Adrenal gland (tissue), 12 donors: ENCODE data around the gene PGAM5. TPM values are rescaled to one million over a fixed set of nuclear protein-coding genes. Genes with fewer than 3 reads are reported as not detected.

Source experiments
- DNase-seq, 7 donors: peaks; one replicate each; pipeline ENCODE4 v3.0.0-alpha.2; 2019 to 2020
- H3K27ac ChIP-seq, 5 donors: fragments of 200-600 bp; sonication (generic) in 4 of 5; 1 replicate in 3 of 5; 2 replicates in 2 of 5; pipeline versions ENCODE4 v1.5.1 to v1.8.0; 2016 to 2020; ENCODE audit warnings: mild to moderate bottlenecking in 1 of 5
- H3K27me3 ChIP-seq: fragments of 200-600 bp; 2 replicates; pipeline ENCODE4 v1.8.0; 2021
- H3K36me3 ChIP-seq, 2 donors: fragments of 200-600 bp; replicated peaks in 1 of 2; 1 replicate in 1 of 2; 2 replicates in 1 of 2; pipeline versions ENCODE4 v1.5.1 to v1.8.0; 2018 to 2022
- H3K4me1 ChIP-seq, 2 donors: fragments of 200-600 bp; replicated peaks in 1 of 2; 1 replicate in 1 of 2; 2 replicates in 1 of 2; pipeline versions ENCODE4 v1.5.1 to v1.8.0; 2018 to 2021
- H3K4me3 ChIP-seq, 4 donors: fragments of 200-600 bp; sonication (generic) in 3 of 4; one replicate each; pipeline ENCODE4 v1.5.1; 2016 to 2018
- H3K9me3 ChIP-seq, 3 donors: fragments of 200-600 bp; sonication (generic) in 1 of 3; replicated peaks in 1 of 3; 1 replicate in 2 of 3; 2 replicates in 1 of 3; pipeline versions ENCODE4 v1.5.1 to v1.8.0; 2016 to 2021
- CTCF ChIP-seq, 6 experiments: fragments of 450-650 bp in 4 of 6; fragments of 200-600 bp in 2 of 6; sonication (generic) in 1 of 6; IDR thresholded peaks; 1 replicate in 5 of 6; 2 replicates in 1 of 6; pipeline versions ENCODE4 v1.5.1 to v1.8.0; 2016 to 2021; ENCODE audit warnings: antibody characterized with exemption in 6 of 6, mild to moderate bottlenecking in 2 of 6, moderate library complexity in 1 of 6
- POLR2A ChIP-seq, 2 donors: fragments of 450-650 bp; IDR thresholded peaks; one replicate each; pipeline ENCODE4 v1.6.1; 2017; ENCODE audit warnings: antibody characterized with exemption in 2 of 2, mild to moderate bottlenecking in 2 of 2, moderate library complexity in 1 of 2
- WGBS, 4 donors: extraction: QIAGEN DNeasy Blood & Tissue Kit in 2 of 4; methylation state at CpG; one replicate each; pipeline versions ENCODE4 v1.1.5 to v1.1.7; 2013 to 2017; 5-methylcytosine and 5-hydroxymethylcytosine counted together
- intact Hi-C, 2 donors: fragments of 100-400 bp; cut with DNase I; formaldehyde crosslinking; loops; one replicate each; pipeline versions ENCODE4 v1.14.1 to v1.15.0; 2022 to 2023
- polyA plus RNA-seq, 3 donors: library from polyadenylated mRNA; stranded (reverse); fragments of 200-250 nt in 2 of 3; fragments of 350-450 nt in 1 of 3; fragmentation: Illumina TruSeq in 1 of 3; extraction: RNeasy Lipid Tissue Mini Kit (QIAGEN cat#74804) in 1 of 3; gene quantifications; one replicate each; pipeline ENCODE4 v1.2.3, GENCODE V29; 2013 to 2014
- total RNA-seq, 9 donors: library from RNA; depleted of rRNA in 4 of 9; stranded (reverse); fragments of >200 nt in 4 of 9; fragments of 120-200 nt in 1 of 9; fragmentation: NEBNext Ultra II Directional in 1 of 9; extraction: Animal tissue kit (Norgen Biotek cat#: 25700) in 1 of 9; gene quantifications; one replicate each; pipeline versions ENCODE4 v1.1.0 to v1.2.4, GENCODE V29; 2013 to 2023
- donor health status: healthy with polysubstance abuse.
- donor health status: Bipolar disorder and iron deficiency.
- donor health status: DM: yes; HTN: yes; CAD: no.
- donor health status: DM: no; HTN: no; CAD: no.
- donor health status: DM: no; HTN: no; CAD: no.
- donor health status: DM: yes; HTN: yes; CAD: no.

Gene PGAM5
- total and polyA plus RNA-seq, 12 donors = 12.7 to 53.6 (median 33.2) TPM

GRCh38 chr12:132668191-132669088 lies 42.2 kb upstream of the PGAM5 start:
- Histone ChIP-seq H3K36me3 (peaks cover 0 to 52% of the 10 kb centered on the region in 2 donors), H3K4me3 (no peak overlapping the region), H3K27me3 (no peaks in the 10 kb centered on the region), H3K27ac (no peak overlapping the region), H3K4me1 (no peaks in the 10 kb centered on the region), H3K9me3 (no peaks in the 10 kb centered on the region)
- intact Hi-C loops = no loop called here
- no peak for TF ChIP-seq POLR2A (IDR thresholded peaks at IDR 0.05)
- TF ChIP-seq CTCF (IDR thresholded peaks at IDR 0.05) = no peak
- no peak for DNase-seq
- WGBS, 4 donors = 94 to 97% (median 96%) methylated on average over 30 of the region's 30 CpGs

- H3K27ac ChIP-seq = no peak overlapping the region
- WGBS, 4 donors = 94 to 97% (median 95%) methylated on average over 16 to 17 of the region's 17 CpGs
- TF ChIP-seq POLR2A (IDR thresholded peaks at IDR 0.05) (no peak), CTCF (IDR thresholded peaks at IDR 0.05) (no peak)
- H3K9me3 ChIP-seq = no peaks in the 10 kb centered on the region
- DNase-seq = no peak
- no peak overlapping the region for H3K4me3 ChIP-seq
- no peaks in the 10 kb centered on the region for H3K4me1 ChIP-seq
- peaks cover 0 to 49% of the 10 kb centered on the region in 2 donors for H3K36me3 ChIP-seq
- H3K27me3 ChIP-seq = no peaks in the 10 kb centered on the region
- intact Hi-C loops = no loop called here
Measured at GRCh38 chr12:132669166-132669879, 41.3 kb upstream of the PGAM5 start.

GRCh38 chr12:132672116-132672515 lies 38.5 kb upstream of the PGAM5 start:
- Histone ChIP-seq H3K27me3 (no peaks in the 10 kb centered on the region), H3K9me3 (no peaks in the 10 kb centered on the region), H3K36me3 (peaks cover 0 to 46% of the 10 kb centered on the region in 2 donors), H3K4me1 (no peaks in the 10 kb centered on the region), H3K27ac (no peak overlapping the region), H3K4me3 (no peak overlapping the region)
- intact Hi-C loops = no loop called here
- whole genome bisulfite sequencing, 4 donors = 86 to 93% (median 91%) methylated on average over 12 to 16 of the region's 16 CpGs
- no peak for TF ChIP-seq POLR2A (IDR thresholded peaks at IDR 0.05)
- TF ChIP-seq CTCF (IDR thresholded peaks at IDR 0.05) = no peak
- DNase-seq = no peak

- peaks cover 0 to 41% of the 10 kb centered on the region in 2 donors for H3K36me3 ChIP-seq
- TF ChIP-seq CTCF (IDR thresholded peaks at IDR 0.05) = no peak
- TF ChIP-seq POLR2A (IDR thresholded peaks at IDR 0.05) = no peak
Measured at GRCh38 chr12:132672678-132673077, 38.0 kb upstream of the PGAM5 start.

More at GRCh38 chr12:132672678-132673077, 38.0 kb upstream of the PGAM5 start:
- intact Hi-C loops = no loop called here
- H3K4me3 ChIP-seq = no peak overlapping the region
- WGBS, 4 donors = 92 to 96% (median 95%) methylated on average over 9 to 12 of the region's 12 CpGs
- no peak overlapping the region for H3K27ac ChIP-seq
- H3K9me3 ChIP-seq = no peaks in the 10 kb centered on the region
- no peaks in the 10 kb centered on the region for H3K4me1 ChIP-seq
- DNase-seq = no peak
- H3K27me3 ChIP-seq = no peaks in the 10 kb centered on the region
